ENCODE results near the gene ZNF513.
"Not testable (repeated sequence)": the region's sequence is repeated elsewhere in the genome, so short reads cannot be mapped to it uniquely, and the experiment has no call there.

The ZNF513 gene

DNA sequence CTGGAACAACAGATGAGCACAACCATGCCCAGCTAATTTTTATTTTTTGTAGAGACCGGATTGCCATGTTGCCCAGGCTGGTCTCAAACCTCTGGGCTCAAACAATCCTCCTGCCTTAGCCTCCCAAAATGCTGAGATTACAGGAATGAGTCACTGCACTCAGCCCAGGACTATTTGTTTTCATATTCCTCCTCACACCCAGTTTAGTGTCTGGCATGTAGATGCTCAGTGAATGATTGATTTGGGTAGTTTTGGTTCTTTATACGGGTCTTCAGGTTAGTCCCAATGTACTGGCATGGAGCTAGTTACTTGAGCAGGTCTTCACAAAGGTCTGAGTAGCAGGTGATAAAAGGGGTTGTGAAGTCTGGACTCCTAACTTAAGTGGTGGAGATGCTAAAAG is 16.6 kb downstream of the ZNF513 start:
- in situ Hi-C loops (cut with MboI; ENCODE audit: low pct_unique_long_range_greater_than_20kb, low sequenced_read_pairs) = no loop called here
- DNase-seq = no peak

DNA sequence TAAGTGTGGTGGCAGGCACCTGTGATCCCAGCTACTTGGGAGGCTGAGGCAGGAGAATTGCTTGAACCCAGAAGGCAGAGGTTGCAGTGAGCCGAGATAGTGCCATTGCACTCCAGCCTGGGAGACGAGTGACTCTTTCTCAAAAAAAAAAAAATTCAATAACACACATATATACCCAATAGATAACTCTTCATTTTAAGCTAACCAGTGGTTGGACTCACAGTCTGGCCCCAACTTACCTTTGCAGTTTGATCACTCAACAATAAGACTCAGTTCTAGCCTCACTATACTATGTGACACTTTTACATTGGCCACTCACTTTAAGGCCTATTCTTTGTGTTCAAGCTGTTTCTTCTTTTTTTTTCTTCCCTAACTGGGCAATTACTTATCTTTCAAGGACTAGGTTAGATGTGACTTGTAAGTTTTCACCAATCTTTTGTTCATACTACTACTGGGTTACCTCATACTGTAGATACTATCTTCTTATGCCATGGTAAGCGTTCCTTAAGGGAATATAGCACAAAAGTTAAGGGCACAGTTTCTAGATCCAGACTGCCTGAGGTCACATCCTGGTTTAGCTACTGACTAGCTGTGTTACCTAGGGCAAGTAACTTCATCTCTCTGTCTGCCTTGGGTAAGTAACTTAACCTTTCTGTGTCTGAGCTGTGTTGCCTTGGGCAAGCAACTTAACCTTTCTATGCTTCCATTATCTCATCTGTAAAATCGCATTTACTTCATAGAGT is 17.7 kb downstream of the ZNF513 start:
- no peak for DNase-seq
- in situ Hi-C loops (cut with MboI; ENCODE audit: low pct_unique_long_range_greater_than_20kb, low sequenced_read_pairs) = no loop called here

DNA sequence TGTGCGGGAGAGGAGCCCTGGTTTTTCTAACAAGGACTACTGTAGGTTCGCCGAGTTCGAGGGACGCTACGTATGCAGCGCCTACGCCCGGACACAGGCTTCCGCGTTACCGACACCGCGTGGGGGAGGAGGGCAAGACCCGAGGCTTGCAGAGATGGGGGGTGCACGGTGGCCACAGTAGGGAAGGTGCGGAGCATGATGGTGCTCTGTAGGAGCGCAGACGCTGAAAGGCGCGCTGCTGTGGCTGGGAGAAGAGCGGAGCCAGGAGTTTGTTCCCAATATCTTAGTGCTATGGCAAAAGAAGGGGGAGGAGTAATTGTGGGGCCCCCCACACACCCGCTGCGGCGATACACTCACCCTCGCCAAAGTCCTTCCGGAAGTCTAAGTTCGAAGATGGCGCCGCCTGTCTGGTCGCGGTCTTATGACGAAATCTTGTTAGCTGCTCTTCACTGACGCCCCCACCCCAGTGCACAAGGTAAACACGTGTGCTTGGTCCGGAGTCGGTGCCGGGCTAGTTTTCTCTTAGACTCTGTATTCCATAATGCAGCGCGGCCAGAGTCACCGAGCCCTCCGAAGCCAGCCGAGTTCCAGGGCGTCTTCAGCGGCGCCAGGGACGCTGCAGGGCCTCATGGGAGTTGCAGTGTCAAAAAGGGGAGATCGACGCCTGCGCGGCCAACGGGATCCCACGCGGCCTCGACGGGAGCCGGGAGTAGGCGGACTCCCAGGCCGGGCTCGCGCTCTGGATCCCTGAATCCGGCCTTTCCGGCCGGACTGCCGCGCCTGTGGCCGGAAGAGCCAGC is 24.0 kb downstream of the ZNF513 start, which contains the start of gene GTF3C2:
TSS of gene GTF3C2 (minus strand) at position 383 of the 800 bp plus-strand sequence. CDS start 13,210 bp downstream, outside the sequence.
- in situ Hi-C loops (cut with MboI; ENCODE audit: low pct_unique_long_range_greater_than_20kb, low sequenced_read_pairs) = no loop called here
- DNase-seq = peak; percentile 99

DNA sequence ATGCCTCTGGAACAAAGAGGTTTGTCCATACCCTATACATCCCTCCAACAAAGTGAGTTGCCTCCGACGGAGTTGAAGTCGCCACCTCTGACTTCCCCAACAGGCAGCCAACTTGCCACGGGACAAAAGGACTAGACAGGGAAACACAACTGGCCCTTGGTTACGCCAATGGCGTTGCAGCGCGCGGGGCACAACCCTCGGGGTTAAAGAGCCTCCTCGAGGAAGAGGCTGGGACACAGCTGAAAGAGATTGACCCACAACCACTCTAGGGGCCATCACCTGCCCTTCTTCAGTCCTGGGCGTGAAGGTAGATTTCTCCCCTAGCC is 24.5 kb downstream of the ZNF513 start:
- DNase-seq = no peak
- in situ Hi-C loops (cut with MboI; ENCODE audit: low pct_unique_long_range_greater_than_20kb, low sequenced_read_pairs) = no loop called here

DNA sequence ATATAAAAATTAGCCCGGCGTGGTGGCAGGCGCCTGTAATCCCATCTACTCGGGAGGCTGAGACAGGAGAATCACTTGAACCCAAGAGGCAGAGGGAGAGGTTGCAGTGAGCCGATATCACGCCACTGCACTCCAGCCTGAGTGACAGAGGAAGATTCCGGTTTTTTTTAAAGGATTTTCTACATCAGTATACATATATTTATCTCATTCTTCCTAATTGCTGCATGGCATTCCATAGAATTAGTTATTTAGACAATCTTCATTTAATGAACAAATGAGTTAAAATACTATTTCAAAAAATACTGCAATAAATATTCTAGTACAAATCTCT is 26.0 kb downstream of the ZNF513 start:
- in situ Hi-C loops (cut with MboI; ENCODE audit: low pct_unique_long_range_greater_than_20kb, low sequenced_read_pairs) = no loop called here

DNA sequence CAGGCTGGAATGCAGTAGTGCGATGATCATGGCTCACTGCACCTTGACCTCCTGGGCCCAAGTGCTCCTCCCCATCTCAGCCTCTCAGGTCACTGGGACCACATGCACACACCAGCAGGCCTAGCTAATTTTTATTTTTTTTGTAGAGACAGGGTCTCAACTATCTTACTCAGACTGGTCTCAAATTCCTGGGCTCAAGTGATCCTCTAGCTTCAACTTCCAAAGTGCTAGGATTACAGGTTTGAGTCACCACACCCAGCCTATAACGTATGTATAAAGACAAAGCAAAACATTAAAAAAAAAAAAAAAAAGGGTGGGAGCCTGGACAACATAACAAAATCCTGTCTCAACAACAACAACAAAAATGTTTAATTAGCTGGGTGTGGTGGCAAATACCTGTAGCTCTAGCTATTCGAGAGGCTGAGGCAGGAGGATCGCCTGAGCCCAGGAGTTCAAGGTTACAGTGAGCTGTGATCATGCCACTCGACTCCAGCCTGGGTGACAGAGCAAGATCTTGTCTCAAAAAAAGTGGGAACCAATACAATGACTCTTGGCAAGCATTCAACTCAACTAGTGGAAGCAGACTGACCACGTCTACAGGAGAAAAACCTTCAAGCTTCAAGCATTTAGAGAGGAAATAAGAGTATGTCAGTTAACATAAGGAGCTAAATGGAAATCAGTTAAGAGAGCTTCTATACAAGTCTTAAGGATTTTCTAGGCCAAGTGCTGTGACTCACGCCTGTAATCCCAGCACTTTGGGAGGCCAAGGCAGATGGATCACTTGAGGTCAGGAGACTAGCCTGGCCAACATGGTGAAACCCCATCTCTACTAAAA is 26.6 kb downstream of the ZNF513 start:
- peak; percentile 46 for DNase-seq
- in situ Hi-C loops (cut with MboI; ENCODE audit: low pct_unique_long_range_greater_than_20kb, low sequenced_read_pairs) = no loop called here

More for the DNA sequence above, 26.0 kb downstream of the ZNF513 start:
- DNase-seq = no peak

DNA sequence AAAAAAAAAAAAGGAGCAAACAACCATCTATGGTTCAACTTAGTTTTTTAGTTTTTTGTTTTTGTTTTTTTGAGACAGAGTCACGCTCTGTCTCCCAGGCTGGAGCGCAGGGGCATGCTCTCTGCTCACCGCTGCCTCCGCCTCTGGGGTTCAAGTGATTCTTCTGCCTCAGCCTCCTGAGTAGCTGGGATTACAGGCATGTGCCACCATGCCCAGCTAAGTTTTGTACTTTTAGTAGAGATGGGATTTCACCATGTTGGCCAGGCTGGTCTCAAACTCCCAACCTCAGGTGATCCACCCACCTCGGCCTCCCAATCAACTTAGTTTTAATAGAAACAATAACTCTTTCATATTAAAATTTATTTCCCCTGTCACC is 27.2 kb downstream of the ZNF513 start:
- DNase-seq; in situ Hi-C loops (cut with MboI; ENCODE audit: low pct_unique_long_range_greater_than_20kb, low sequenced_read_pairs): not testable (repeated sequence)

DNA sequence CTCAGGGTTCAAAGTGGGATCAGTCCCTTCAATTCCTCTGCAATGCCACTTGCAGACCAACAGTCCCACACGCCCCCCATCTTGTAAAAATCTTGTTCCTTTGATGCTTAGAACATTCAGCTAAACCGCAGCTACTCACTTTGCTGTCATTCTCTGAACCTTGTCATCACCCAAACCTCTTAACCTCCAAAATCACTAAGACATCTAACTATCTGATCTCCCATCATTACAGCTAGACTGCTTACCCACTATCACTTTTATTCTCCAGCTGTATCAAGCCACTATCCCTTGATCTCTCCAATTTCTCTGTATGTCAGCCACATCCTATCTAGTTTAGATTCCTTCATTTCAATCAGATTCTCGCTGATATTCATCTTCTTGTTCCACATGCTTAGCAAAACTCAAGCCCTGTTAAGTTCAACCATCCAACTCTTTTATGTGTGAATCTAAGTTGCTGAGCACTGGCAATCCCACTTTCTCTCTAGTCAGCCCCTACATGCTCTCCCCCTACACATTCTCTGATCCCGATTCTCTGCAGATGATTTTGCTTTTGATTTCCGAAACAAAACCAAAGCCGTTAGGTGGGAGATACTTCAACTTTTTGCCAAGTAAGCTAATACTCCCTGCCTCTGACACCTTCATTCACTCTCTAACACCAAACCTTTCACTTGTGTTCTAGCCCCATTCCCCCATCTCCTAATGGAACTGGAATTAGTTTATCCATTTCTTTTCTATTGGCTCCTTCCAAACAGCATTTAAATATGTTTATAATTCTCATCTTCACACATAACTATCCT is 28.5 kb downstream of the ZNF513 start:
- in situ Hi-C loops (cut with MboI; ENCODE audit: low pct_unique_long_range_greater_than_20kb, low sequenced_read_pairs) = no loop called here
- no peak for DNase-seq

DNA sequence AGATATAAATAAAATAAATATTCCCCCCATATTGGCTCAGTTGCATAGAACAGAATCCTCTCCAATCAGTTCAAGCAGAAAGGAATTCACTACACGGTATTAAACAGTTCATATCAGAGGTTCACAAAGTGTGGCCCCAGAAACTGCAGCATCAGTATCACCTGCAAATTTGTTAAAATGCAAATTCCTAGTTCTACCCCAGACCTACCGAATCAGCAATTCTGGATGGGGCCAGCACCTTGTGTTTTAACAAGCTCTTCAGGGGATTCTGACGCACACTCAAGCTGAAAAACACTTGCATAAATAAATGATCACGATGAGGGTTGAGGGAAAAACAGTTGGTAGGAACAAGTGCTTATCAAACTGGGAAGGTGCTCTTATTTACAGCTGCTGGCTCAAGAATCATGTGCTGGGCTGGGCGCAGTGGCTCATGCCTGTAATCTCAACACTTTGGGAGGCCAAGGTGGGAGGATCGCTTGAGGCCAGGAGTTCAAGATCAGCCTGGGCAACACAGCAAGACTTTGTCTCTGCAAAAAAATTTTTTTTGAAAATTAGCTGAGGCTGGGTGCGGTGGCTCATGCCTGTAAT is 30.3 kb downstream of the ZNF513 start:
- in situ Hi-C loops (cut with MboI; ENCODE audit: low pct_unique_long_range_greater_than_20kb, low sequenced_read_pairs) = no loop called here
- DNase-seq = no peak

DNA sequence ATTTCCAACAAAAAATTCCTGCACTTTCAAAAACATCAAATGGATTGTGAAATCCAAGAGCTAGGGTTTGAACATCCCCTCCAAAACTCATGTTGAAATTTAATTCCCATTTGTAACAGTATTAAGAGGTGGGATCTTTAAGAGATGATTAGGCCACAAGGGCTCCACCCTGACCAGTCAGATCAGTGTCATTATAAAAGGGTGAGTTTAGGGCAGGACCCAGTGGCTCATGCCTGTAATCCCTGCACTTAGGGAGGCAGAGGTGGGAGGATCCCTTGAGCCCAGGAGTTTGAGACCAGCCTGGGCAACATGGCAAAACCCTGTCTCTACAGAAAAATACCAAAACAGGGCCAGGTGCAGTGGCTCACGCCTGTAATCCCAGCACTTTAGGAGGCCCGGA is 32.9 kb downstream of the ZNF513 start:
- DNase-seq = no peak
- in situ Hi-C loops (cut with MboI; ENCODE audit: low pct_unique_long_range_greater_than_20kb, low sequenced_read_pairs) = no loop called here

DNA sequence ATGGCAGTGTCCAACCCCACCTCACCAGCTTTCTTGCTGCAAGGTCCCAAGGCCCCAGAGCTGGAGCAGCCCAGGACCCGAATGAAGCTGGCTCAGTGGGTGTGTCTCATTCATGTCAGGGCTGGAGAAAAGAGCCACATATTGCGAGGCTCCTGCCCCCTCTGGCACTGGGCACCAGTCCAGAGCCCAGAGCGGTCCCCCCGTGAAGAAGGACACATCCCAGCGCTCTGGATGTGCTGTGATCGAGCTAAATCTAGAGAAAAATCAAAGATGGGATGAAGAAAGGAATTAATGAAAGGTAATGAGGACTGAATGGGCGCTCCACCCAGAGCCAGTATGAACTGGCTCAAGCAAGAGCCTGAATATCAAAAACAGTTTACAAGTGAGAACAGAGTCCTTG is 44.4 kb downstream of the ZNF513 start:
- in situ Hi-C loops (cut with MboI; ENCODE audit: low pct_unique_long_range_greater_than_20kb, low sequenced_read_pairs) = no loop called here
- DNase-seq = no peak

DNA sequence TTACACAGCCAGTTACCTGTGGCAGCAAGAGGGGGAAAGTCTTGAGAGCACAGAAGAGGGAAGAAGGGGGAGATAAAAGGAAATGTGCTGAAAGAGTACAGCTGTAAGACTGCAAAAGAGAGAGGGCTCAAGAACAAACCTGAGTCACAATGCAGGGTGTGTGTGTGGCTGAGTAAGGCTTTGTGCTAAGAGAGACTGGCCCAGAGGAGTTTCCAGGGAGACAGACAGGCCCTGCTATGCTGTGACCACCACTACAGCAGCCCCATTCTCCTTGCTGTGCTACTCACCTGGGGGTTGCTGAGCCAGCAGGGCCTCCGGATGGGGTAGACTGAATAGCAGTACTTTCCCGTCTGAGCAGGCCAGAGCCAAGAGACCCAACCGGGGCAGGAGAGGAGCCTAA is 45.2 kb downstream of the ZNF513 start:
- in situ Hi-C loops (cut with MboI; ENCODE audit: low pct_unique_long_range_greater_than_20kb, low sequenced_read_pairs) = no loop called here
- DNase-seq = no peak
